ENCODE data around the gene CES2. TPM values are rescaled to one million over a fixed set of nuclear protein-coding genes. Genes with fewer than 3 reads are reported as not detected.
"Not testable (repeated sequence)": the region's sequence is repeated elsewhere in the genome, so short reads cannot be mapped to it uniquely, and the experiment has no call there.

CES2 gene
- total RNA-seq, 4 donors from 2014 or later = 25.1 to 34.3 (median 28.1) TPM

DNA sequence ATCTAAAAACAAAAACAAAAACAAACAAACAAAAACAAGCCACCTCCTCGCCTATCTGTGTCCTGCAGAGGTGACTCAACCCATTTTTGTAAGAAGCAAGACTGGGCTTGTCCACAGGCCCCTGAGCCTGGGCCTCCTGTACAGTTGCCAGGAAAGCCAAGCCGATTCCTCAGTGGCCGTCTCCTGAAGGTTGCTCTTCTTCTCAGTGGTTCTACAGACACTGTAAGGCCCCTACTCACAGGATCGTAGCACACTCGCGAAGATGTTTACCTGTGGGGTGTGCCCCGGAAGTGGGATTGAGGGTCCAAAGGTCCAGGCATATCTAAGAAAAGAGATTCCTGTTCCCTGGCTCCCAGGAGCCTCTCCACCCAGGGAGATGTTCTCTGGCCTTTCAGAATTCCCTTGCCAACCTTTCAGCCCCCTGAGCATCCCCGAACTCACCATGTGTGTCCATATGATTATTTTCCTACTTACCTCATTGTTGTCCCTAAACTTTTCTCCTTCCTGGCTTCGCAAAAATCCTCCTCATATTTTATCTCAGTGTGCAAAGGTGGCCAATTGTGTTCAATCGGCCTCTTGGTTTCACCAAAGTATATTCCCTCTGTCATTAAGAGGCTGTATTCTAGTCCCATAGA, 18.3 kb downstream of the CES2 start:
- DNase-seq (ENCODE audit: low spot score) (no peak), ATAC-seq (ENCODE audit: low FRiP score) (no peak)
- TF ChIP-seq, protein P1, sequence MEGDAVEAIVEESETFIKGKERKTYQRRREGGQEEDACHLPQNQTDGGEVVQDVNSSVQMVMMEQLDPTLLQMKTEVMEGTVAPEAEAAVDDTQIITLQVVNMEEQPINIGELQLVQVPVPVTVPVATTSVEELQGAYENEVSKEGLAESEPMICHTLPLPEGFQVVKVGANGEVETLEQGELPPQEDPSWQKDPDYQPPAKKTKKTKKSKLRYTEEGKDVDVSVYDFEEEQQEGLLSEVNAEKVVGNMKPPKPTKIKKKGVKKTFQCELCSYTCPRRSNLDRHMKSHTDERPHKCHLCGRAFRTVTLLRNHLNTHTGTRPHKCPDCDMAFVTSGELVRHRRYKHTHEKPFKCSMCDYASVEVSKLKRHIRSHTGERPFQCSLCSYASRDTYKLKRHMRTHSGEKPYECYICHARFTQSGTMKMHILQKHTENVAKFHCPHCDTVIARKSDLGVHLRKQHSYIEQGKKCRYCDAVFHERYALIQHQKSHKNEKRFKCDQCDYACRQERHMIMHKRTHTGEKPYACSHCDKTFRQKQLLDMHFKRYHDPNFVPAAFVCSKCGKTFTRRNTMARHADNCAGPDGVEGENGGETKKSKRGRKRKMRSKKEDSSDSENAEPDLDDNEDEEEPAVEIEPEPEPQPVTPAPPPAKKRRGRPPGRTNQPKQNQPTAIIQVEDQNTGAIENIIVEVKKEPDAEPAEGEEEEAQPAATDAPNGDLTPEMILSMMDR (IDR thresholded peaks at IDR 0.05) = no peak

DNA sequence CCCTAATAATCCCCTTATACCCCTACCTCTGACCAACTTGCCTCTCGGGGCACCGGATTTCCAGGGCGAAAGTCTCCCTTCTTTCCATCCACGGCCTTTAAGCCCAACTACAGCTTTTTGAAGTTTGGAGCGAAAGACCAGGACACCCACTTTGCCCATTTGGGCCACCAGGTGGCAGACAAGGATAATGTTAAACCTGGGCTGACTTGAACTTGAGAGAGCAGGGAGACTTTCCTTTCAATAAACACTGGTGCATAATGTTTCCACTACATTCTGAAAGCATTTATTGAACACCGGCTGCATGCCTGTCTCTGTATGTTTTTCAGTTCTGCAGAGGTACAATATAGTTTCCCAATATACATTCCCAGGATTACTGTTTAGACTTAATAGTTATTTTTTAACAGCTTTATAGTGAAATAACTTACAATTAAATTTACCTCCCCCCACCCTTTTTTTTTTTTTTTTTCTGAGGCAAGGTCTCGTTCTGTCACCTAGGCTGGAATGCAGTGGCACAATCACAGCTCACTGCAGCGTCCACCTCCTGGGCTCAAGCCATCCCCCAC, 18.9 kb downstream of the CES2 start:
- peak; percentile 71 for ATAC-seq (ENCODE audit: low FRiP score)
- TF ChIP-seq, protein P1 (IDR thresholded peaks at IDR 0.05) = peak in 1 of 3 donors; percentile 24
- peak; percentile 74 for DNase-seq (ENCODE audit: low spot score)

DNA sequence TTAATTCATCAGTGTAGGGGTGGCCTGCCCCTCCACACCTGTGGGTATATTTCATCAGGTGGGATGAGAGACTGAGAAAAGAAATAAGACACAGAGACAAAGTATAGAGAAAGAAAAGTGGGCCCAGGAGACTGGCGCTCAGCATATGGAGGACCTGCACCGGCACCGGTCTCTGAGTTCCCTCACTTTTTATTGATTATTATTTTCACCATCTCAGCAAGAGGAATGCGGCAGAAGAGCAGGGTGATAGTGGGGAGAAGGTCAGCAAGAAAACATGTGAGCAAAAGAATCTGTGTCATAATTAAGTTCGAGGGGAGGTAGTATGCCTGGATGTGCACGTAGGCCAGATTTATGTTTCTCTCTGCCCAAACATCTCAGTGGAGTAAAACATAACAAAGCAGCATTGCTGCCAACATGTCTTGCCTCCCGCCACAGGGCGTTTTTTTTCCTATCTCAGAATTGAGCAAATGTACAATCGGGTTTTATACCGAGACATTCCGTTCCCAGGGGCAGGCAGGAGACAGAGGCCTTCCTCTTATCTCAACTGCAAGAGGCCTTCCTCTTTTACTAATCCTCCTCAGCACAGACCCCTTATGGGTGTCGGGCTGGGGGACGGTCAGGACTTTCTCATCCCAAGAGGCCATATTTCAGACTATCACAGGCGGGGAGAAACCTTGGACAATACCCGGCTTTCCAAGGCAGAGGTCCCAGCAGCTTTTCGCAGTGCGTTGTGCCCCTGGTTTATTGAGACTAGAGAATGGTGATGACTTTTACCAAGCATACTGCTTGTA, 20.2 kb downstream of the CES2 start:
- ATAC-seq (ENCODE audit: low FRiP score); DNase-seq (ENCODE audit: low spot score): not testable (repeated sequence)

DNA sequence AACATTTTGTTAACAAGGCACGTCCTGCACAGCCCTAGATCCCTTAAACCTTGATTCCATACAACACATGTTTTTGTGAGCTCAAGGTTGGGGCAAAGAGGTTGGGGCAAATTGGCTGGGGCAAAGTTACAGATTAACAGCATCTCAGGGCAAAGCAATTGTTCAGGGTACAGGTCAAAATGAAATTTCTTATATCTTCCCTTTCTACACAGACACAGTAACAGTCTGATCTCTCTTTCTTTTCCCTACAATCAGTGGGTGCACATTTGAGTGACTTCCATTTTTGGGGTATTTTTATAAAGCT, 20.8 kb downstream of the CES2 start:
- not testable (repeated sequence) for ATAC-seq (ENCODE audit: low FRiP score); DNase-seq (ENCODE audit: low spot score)

DNA sequence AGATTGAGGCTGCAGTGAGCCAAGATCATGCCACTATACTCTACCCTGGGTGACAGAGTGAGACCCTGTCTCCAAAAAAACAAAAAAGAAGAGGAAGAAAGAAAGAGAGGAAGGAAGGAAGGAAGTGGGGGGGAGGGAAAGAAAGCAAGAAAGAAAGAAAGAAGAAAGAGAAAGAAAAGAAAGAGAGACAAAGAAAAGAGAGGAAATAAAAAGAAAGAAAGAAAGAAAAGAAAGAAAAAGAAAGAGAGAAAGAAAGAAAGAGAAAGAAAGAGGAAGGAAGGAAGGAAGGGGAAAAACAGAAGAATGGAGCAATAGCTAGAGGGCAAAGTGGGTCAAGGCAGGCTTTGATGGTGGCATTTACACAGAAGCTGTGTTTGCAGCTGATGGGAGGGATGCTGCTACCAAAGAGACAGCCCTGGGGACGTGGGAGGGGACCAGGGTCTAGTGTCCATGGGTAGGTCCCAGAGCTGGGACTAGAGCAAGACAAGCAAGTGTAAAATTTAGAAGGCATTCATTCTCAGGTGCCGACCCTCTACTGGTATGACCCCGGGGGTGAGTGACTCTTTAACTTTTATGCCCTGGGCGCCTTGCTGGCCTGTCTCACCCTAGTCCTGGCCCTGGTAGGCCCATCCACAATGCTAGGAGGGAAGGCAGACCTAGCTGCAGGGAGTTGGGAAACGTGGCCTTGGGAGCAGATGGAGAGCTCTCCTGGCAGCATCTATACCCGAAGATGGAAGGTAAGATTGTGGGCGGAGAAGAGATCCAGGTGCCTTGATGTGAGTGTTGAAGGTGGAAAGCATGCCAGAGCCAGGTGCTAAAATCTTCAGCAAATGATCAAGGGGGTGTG, 23.8 kb downstream of the CES2 start:
- TF ChIP-seq, protein P1 (IDR thresholded peaks at IDR 0.05) = no peak
- ATAC-seq (ENCODE audit: low FRiP score) (no peak), DNase-seq (ENCODE audit: low spot score) (no peak)

DNA sequence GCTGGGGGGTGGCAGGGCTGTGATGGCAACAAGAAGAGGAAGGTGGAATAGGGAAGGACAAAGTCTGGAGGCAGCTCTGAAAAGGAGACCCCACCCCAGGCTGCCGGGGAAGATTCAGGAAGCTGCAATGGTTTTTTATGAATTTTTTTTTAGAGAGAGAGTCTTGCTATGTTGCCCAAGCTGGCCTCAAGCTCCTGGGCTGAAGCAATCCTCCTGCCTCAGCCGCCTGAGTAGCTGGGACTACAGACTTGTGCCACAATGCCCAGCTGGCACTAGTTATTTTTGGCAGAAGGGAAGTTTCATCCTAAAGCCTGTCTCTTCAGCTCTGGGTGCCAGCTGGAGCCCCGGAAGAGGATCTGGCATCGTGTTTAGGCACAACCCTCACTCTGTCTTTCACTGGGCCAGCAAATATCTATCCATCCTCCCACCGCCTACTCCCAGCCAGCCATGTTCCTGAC, 24.4 kb downstream of the CES2 start:
- TF ChIP-seq, protein P1 (IDR thresholded peaks at IDR 0.05) = no peak
- ATAC-seq (ENCODE audit: low FRiP score) (no peak), DNase-seq (ENCODE audit: low spot score) (no peak)

DNA sequence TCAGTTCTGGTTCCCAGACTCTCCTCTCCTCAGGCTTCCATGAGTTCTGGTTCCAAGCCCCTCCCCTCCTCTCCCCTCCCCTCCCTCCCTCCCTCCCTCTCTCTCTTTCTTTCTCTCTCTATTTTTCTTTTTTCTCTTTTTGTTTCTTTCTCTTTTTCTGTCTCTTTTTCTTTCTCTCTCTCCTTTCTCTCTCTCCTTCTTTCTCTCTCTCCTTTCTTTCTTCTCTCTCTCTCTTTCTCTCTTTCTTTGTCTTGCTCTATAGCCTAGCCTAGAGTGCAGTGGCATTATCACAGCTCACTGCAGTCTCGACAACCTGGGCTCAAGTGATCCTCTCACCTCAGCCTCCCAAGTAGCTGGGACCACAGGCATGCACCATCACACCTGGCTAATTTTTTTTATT, 25.0 kb downstream of the CES2 start:
- DNase-seq (ENCODE audit: low spot score) (no peak), ATAC-seq (ENCODE audit: low FRiP score) (no peak)
- TF ChIP-seq, protein P1 (IDR thresholded peaks at IDR 0.05) = no peak
